Psoas muscle (tissue), 8 donors: Measurements from ENCODE around the gene TFR2. TPM values are rescaled to one million over a fixed set of nuclear protein-coding genes. Genes with fewer than 3 reads are reported as not detected.

Experiments used
- ATAC-seq, 4 donors: fragments of 200-7000 bp; cut with Tn5 transposase; one replicate each; pipeline ENCODE4 v1.9.1; 2020; ENCODE audit warnings: moderate library complexity in 3 of 4, mild to moderate bottlenecking in 2 of 4
- DNase-seq, 2 donors: peaks; one replicate each; pipeline ENCODE4 v3.0.0-alpha.2; 2020
- H3K27ac ChIP-seq: fragments of 200-600 bp; one replicate; pipeline ENCODE4 v1.8.0; 2022
- H3K27me3 ChIP-seq, 3 donors: fragments of 200-600 bp in 1 of 3; one replicate each; pipeline versions ENCODE4 v1.6.1 to v1.8.0; 2013 to 2022; ENCODE audit warnings: low read length in 2 of 3, mild to moderate bottlenecking in 2 of 3, moderate library complexity in 1 of 3; ENCODE audit not compliant: insufficient read depth in 3 of 3
- H3K36me3 ChIP-seq, 2 donors: fragments of 200-600 bp in 1 of 2; one replicate each; pipeline versions ENCODE4 v1.6.1 to v1.8.0; 2013 to 2022; ENCODE audit warnings: low read depth in 1 of 2, mild to moderate bottlenecking in 1 of 2, moderate library complexity in 1 of 2; ENCODE audit not compliant: insufficient read depth in 1 of 2
- H3K4me1 ChIP-seq: fragments of 200-600 bp; one replicate; pipeline ENCODE4 v1.8.0; 2022
- H3K4me3 ChIP-seq: fragments of 200-600 bp; one replicate; pipeline ENCODE4 v1.8.0; 2022; ENCODE audit warnings: mild to moderate bottlenecking
- H3K9me3 ChIP-seq: fragments of 200-600 bp; one replicate; pipeline ENCODE4 v1.8.0; 2022
- CTCF ChIP-seq: fragments of 200-600 bp; IDR thresholded peaks from one replicate; pipeline ENCODE4 v1.8.0; 2022; ENCODE audit warnings: antibody characterized with exemption
- WGBS, 3 donors: extraction: QIAGEN DNeasy Blood & Tissue Kit; methylation state at CpG; one replicate each; pipeline versions ENCODE4 v1.1.6 to v1.1.7; 2013; 5-methylcytosine and 5-hydroxymethylcytosine counted together
- intact Hi-C, 2 donors: fragments of 100-400 bp; cut with DNase I; formaldehyde crosslinking; loops; one replicate each; pipeline versions ENCODE4 v1.11.0 to v1.14.2; 2022
- polyA plus RNA-seq, 3 donors: library from polyadenylated mRNA; stranded (reverse); fragments of 200-250 nt; gene quantifications; one replicate each; pipeline ENCODE4 v1.2.3, GENCODE V29; 2013
- total RNA-seq, 4 donors: library from RNA; stranded (reverse); fragmentation: NEBNext Ultra II Directional in 2 of 4; extraction: Animal tissue kit (Norgen Biotek cat#: 25700) in 2 of 4; gene quantifications; one replicate each; pipeline versions ENCODE4 v1.2.1 to v1.2.4, GENCODE V29; 2021 to 2023
- donor health status: healthy with polysubstance abuse.
- donor health status: DM: no; HTN: no; CAD: no; lungs with moderate emphysema.
- donor health status: Bipolar disorder and iron deficiency.
- donor health status: healthy.
- donor health status: DM: yes; HTN: yes; CAD: no.
- donor health status: DM: no; HTN: no; CAD: no.
- donor health status: DM: no; HTN: no; CAD: no.
- donor health status: DM: yes; HTN: yes; CAD: no.

Gene TFR2
- total and polyA plus RNA-seq, 7 donors: 0.04 to 0.36 TPM; not detected in 5

- WGBS, 3 donors: 1 to 3% (median 1%) methylated on average over 49 to 70 of the region's 70 CpGs
- Histone ChIP-seq H3K36me3 (no peaks in the 10 kb centered on the region), H3K27ac (no peak overlapping the region), H3K4me3 (peak overlapping the region; percentile 80), H3K4me1 (peaks cover 5% of the 10 kb centered on the region), H3K27me3 (peaks cover 0 to 8% (median 3%) of the 10 kb centered on the region in 3 donors), H3K9me3 (no peaks in the 10 kb centered on the region)
- DNase-seq (peak; percentile 77 to 86), ATAC-seq (peak; percentile 70 to 90 (median 78))
- peak; percentile 18 for TF ChIP-seq CTCF
- intact Hi-C loops: loop anchor here in 1 of 2 donors (2.0 kb wide), 1 partner anchor 18 kb away; the partner anchor contains the start of genes FBXO24 and LRCH4
These were observed 37.0 kb downstream of the TFR2 start for GRCh38 chr7:100604028-100604975.

GRCh38 chr7:100603726-100604027, 37.7 kb downstream of the TFR2 start:
- no peak for DNase-seq
- ATAC-seq: peak in 2 of 4 donors; percentile 2 to 15
- H3K4me1 ChIP-seq: peaks cover 5% of the 10 kb centered on the region
- H3K27me3 ChIP-seq: peaks cover 0 to 8% (median 3%) of the 10 kb centered on the region in 3 donors
- WGBS, 3 donors: 13 to 15% (median 14%) methylated on average over 10 of the region's 10 CpGs
- H3K9me3 ChIP-seq: no peaks in the 10 kb centered on the region
- TF ChIP-seq CTCF: no peak
- intact Hi-C loops: loop anchor here in 1 of 2 donors (2.0 kb wide), 1 partner anchor 17 kb away; the partner anchor contains the start of genes FBXO24 and LRCH4
- H3K36me3 ChIP-seq: no peaks in the 10 kb centered on the region
- H3K27ac ChIP-seq: no peak overlapping the region
- peak overlapping the region; percentile 80 for H3K4me3 ChIP-seq

DNA sequence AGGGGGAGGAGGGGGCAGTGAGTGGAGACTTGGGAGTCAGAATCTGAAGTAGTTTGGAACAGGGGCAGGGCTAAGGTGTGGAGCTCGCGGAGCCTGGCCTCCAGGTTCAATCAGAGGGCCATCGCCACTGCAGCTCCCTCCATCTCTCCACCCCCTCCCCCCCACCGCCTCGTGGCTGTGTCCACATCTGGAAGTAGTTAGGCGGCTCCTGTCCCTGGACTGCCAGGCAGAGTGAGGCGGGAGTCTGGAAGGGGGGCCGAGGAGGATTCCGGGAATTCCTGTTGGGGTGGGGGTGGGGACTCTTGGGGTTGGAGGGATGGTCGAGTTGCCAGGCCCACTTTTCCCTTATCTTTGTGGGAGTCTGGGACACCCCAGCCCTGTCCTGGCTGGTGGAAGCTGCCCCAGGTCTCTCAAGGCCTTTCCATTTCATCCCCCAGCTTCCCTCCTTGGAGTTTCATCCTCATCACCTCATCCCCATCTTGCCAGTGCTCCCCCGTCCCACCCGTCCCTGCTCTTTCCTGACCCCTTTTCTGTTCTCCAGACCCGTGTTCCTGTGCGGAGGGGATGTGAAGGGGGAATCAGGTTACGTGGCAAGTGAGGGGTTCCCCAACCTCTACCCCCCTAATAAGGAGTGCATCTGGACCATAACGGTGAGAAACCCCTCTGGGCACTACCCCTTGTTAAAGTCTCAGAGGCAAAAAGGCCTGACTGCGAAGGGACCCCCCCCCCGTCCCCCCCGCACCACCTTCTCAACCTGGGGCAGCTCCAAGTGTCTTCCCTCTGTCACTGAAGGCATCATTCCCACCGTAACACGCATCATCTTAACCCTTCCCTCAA, 38.2 kb downstream of the TFR2 start:
- TF ChIP-seq CTCF: no peak
- peak; percentile 79 to 87 for DNase-seq
- Histone ChIP-seq H3K27me3 (peaks cover 0 to 8% (median 3%) of the 10 kb centered on the region in 3 donors), H3K4me1 (peaks cover 5% of the 10 kb centered on the region), H3K9me3 (no peaks in the 10 kb centered on the region), H3K36me3 (no peaks in the 10 kb centered on the region), H3K27ac (no peak overlapping the region), H3K4me3 (peak overlapping the region; percentile 80)
- WGBS, 3 donors: 46 to 50% (median 46%) methylated on average over 20 to 21 of the region's 21 CpGs
- intact Hi-C loops: no loop called here
- peak in 3 of 4 donors; percentile 26 to 31 (median 29) for ATAC-seq

- no peak for TF ChIP-seq CTCF
- no peaks in the 10 kb centered on the region for H3K36me3 ChIP-seq
- intact Hi-C loops: no loop called here
- ATAC-seq: no peak
- 72 to 87% (median 76%) methylated on average over 9 of the region's 9 CpGs for WGBS, 3 donors
- peaks cover 5% of the 10 kb centered on the region for H3K4me1 ChIP-seq
- H3K9me3 ChIP-seq: no peaks in the 10 kb centered on the region
- no peak overlapping the region for H3K4me3 ChIP-seq
- DNase-seq: no peak
- no peak overlapping the region for H3K27ac ChIP-seq
- H3K27me3 ChIP-seq: peaks cover 0 to 8% (median 4%) of the 10 kb centered on the region in 3 donors
These were observed 40.7 kb downstream of the TFR2 start for GRCh38 chr7:100600730-100601038.
